ENCODE results near the gene EDAR. TPM values are rescaled to one million over a fixed set of nuclear protein-coding genes. Genes with fewer than 3 reads are reported as not detected.

EDAR gene
- total and polyA plus RNA-seq, 2 of the 4 experiments (the other 2 are of a cell fraction), result not detected

DNA sequence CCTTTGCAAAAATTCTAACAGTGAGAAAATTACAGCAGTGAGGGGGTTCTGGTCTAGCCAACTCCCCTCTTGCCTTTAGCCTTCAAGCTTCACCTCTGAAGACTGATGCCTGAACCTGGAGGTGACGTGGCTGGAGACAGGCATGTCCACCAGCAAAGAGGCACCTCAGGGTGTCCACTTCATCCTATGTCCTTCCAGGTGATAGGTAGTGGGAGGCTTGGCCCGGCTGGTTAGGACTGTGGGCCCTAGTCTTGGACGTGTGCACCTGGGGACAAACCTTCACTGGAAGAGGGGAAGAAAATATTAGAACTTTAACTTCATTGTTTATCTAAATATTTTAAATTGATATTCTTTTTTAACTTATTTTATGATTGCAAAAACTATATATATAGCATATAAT, 35.5 kb upstream of the EDAR start:
- Histone ChIP-seq H2BK20ac (ENCODE audit: low read depth, low read length) (no peak overlapping the region), H4K20me1 (ENCODE audit: insufficient read depth, low read length) (no peaks in the 10 kb centered on the region), H2BK120ac (ENCODE audit: low read depth, low read length) (no peak overlapping the region), H3K79me1 (ENCODE audit: low read depth in 1 of 2, low read length in 2 of 2) (no peaks in the 10 kb centered on the region), H3K4ac (ENCODE audit: low read depth, low read length) (no peak overlapping the region), H3K4me2 (ENCODE audit: low read depth, low read length) (no peak overlapping the region), H4K91ac (ENCODE audit: insufficient read depth, low read depth, low read length) (no peak overlapping the region), H3K9ac (ENCODE audit: low read depth, low read length) (no peak overlapping the region), H3K36me3 (ENCODE audit: control insufficient read depth, insufficient read depth, low read length) (no peaks in the 10 kb centered on the region), H3K9me1 (ENCODE audit: insufficient read depth, low read length) (no peaks in the 10 kb centered on the region), H3K27ac (ENCODE audit: insufficient read depth, low read length) (no peak overlapping the region), H2AFZ (replicated peaks; ENCODE audit: low read length, poor library complexity) (no peak overlapping the region), H3K27me3 (ENCODE audit: control insufficient read depth, insufficient read depth, low read length) (peaks cover 42% of the 10 kb centered on the region), H2AK5ac (ENCODE audit: low read depth, low read length) (no peak overlapping the region), H3K4me1 (ENCODE audit: control insufficient read depth, insufficient read depth, low read length) (no peaks in the 10 kb centered on the region), H3K9me3 (ENCODE audit: control insufficient read depth, insufficient read depth, low read length) (no peaks in the 10 kb centered on the region), H3K14ac (replicated peaks; ENCODE audit: low read depth, low read length) (no peak overlapping the region), H2BK5ac (ENCODE audit: low read depth, low read length, poor library complexity, severe bottlenecking) (no peak overlapping the region), H2AK9ac (replicated peaks; ENCODE audit: low read depth, low read length, poor library complexity) (no peak overlapping the region), H2BK15ac (ENCODE audit: low read depth, low read length) (no peak overlapping the region), H4K5ac (ENCODE audit: low read depth, low read length) (no peak overlapping the region), H3K18ac (ENCODE audit: low read depth, low read length) (no peak overlapping the region), H4K8ac (ENCODE audit: low read depth in 2 of 2, low read length in 2 of 2) (no peak overlapping the region), H3K56ac (ENCODE audit: extremely low read depth, insufficient read depth, low read length) (no peak overlapping the region), H3K23ac (ENCODE audit: low read depth, low read length) (no peak overlapping the region), H3K4me3 (ENCODE audit: insufficient read depth, low read depth, low read length) (no peak overlapping the region)
- TF ChIP-seq ELK1 (IDR thresholded peaks at IDR 0.05; ENCODE audit: borderline replicate concordance, low read depth, low read length) (no peak), POLR2A (IDR thresholded peaks at IDR 0.05; ENCODE audit: low read depth, low read length) (no peak), RFX5 (IDR thresholded peaks at IDR 0.05; ENCODE audit: low read depth, low read length) (no peak), BHLHE40 (IDR thresholded peaks at IDR 0.05; ENCODE audit: low read depth, low read length) (no peak), CHD1 (IDR thresholded peaks at IDR 0.05; ENCODE audit: low read depth, low read length) (no peak), MXI1 (IDR thresholded peaks at IDR 0.05; ENCODE audit: borderline replicate concordance, low read depth, low read length) (no peak), MAFK (IDR thresholded peaks at IDR 0.05; ENCODE audit: low read depth, low read length) (no peak), MAZ (IDR thresholded peaks at IDR 0.05; ENCODE audit: borderline replicate concordance, low read depth, low read length) (no peak), SMC3 (IDR thresholded peaks at IDR 0.05; ENCODE audit: low read depth, low read length) (no peak), CEBPB (IDR thresholded peaks at IDR 0.05; ENCODE audit: low read depth, low read length) (no peak), FOS (IDR thresholded peaks at IDR 0.05; ENCODE audit: low read depth, low read length) (no peak), RAD21 (IDR thresholded peaks at IDR 0.05; ENCODE audit: low read length) (no peak), NFE2L2 (IDR thresholded peaks at IDR 0.05; ENCODE audit: low read depth, low read length) (no peak), RCOR1 (IDR thresholded peaks at IDR 0.05; ENCODE audit: insufficient replicate concordance, low read length) (no peak)
- TF ChIP-seq, protein P1, sequence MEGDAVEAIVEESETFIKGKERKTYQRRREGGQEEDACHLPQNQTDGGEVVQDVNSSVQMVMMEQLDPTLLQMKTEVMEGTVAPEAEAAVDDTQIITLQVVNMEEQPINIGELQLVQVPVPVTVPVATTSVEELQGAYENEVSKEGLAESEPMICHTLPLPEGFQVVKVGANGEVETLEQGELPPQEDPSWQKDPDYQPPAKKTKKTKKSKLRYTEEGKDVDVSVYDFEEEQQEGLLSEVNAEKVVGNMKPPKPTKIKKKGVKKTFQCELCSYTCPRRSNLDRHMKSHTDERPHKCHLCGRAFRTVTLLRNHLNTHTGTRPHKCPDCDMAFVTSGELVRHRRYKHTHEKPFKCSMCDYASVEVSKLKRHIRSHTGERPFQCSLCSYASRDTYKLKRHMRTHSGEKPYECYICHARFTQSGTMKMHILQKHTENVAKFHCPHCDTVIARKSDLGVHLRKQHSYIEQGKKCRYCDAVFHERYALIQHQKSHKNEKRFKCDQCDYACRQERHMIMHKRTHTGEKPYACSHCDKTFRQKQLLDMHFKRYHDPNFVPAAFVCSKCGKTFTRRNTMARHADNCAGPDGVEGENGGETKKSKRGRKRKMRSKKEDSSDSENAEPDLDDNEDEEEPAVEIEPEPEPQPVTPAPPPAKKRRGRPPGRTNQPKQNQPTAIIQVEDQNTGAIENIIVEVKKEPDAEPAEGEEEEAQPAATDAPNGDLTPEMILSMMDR (conservative IDR thresholded peaks at IDR 0.05; ENCODE audit: low read depth, low read length), result no peak
- DNase-seq (no peak), ATAC-seq (ENCODE audit: low read depth) (no peak)
- dilution Hi-C loops (cut with HindIII; ENCODE audit: low sequenced_read_pairs, unreplicated experiment), result no loop called here
- intact Hi-C loops (cut with micrococcal nuclease), result no loop called here
- POLR2A ChIA-PET (ENCODE audit: unreplicated experiment), result no interaction called here
- BruUV-seq (replicated peaks), result no TSS peak
- WGBS, 2 experiments (ENCODE audit: extremely low coverage in 2 of 2, insufficient read length in 1 of 2), result no CpG with 5 or more reads among the region's 3 CpGs
- in situ Hi-C loops (cut with MboI; ENCODE audit: low sequenced_read_pairs), result no loop called here
- CTCF ChIA-PET, result no interaction called here

All from IMR-90 (cell line).